ENCODE data around the gene GPALPP1.

GRCh38 chr13:45011198-45011597 is 21.9 kb downstream of the GPALPP1 start:
- no peak for TF ChIP-seq CTCF (IDR thresholded peaks at IDR 0.05)
- TF ChIP-seq POLR2A (IDR thresholded peaks at IDR 0.05), result no peak

Measured in ovary (tissue), 3 donors.